ENCODE results near the gene S100A5.

DNA sequence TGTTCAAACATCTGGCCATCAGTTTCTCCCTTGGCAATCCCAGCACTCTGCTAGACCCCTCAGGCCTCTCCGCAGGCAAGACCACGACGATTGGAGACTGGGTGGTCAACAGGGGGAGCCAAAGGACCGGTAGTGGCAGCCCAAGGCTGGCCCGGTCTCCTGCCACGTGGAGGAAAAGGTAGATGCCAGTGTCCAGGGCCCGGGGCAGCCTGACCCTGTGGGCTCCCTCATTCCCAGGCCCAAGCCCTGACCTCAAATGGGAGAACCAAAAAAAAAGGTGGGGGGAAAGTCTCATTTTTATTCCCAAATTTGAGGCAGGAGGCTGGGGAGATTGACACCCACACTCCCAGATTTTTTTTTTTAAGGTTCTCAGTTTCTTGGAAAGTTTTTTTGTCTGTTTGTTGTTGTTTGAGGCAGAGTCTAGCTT lies 29.7 kb downstream of the S100A5 start:
- TF ChIP-seq, protein P1, sequence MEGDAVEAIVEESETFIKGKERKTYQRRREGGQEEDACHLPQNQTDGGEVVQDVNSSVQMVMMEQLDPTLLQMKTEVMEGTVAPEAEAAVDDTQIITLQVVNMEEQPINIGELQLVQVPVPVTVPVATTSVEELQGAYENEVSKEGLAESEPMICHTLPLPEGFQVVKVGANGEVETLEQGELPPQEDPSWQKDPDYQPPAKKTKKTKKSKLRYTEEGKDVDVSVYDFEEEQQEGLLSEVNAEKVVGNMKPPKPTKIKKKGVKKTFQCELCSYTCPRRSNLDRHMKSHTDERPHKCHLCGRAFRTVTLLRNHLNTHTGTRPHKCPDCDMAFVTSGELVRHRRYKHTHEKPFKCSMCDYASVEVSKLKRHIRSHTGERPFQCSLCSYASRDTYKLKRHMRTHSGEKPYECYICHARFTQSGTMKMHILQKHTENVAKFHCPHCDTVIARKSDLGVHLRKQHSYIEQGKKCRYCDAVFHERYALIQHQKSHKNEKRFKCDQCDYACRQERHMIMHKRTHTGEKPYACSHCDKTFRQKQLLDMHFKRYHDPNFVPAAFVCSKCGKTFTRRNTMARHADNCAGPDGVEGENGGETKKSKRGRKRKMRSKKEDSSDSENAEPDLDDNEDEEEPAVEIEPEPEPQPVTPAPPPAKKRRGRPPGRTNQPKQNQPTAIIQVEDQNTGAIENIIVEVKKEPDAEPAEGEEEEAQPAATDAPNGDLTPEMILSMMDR (conservative IDR thresholded peaks at IDR 0.05; ENCODE audit: low read length) = peak; percentile 93
- TF ChIP-seq EZH2phosphoT487 (IDR thresholded peaks at IDR 0.05; ENCODE audit: borderline replicate concordance) = no peak
